DMS114 treated with DMSO at 0.1 percent for 48 hours (cell line): ENCODE data around the gene PPM1E.

ENCODE experiments used
- DNase-seq: peaks from one replicate; lab custom pipeline; 2025; ENCODE audit not compliant: unreplicated experiment; lab: John Stamatoyannopoulos, UW

Gene PPM1E

GRCh38 chr17:59030811-59031210, 275.2 kb downstream of the PPM1E start:
- DNase-seq = no peak
